ENCODE measurements around the gene STIM2. TPM values are rescaled to one million over a fixed set of nuclear protein-coding genes. Genes with fewer than 3 reads are reported as not detected.

STIM2 gene
- total and polyA plus RNA-seq, 2 donors (not counting 3 experiments of a cell fraction or from before 2014, with no cell fraction given), result 21.0 to 21.2 TPM

- no TSS peak for BruUV-seq (replicated peaks)
- TF ChIP-seq, protein P1, sequence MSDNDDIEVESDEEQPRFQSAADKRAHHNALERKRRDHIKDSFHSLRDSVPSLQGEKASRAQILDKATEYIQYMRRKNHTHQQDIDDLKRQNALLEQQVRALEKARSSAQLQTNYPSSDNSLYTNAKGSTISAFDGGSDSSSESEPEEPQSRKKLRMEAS (IDR thresholded peaks at IDR 0.05; ENCODE audit: insufficient read depth, insufficient read length), result no peak
- no peak for TF ChIP-seq POLR2AphosphoS5 (IDR thresholded peaks at IDR 0.05; ENCODE audit: insufficient read depth, low read depth, low read length)
- no peak for TF ChIP-seq EZH2 (IDR thresholded peaks at IDR 0.05; ENCODE audit: borderline replicate concordance, low read depth, low read length, severe bottlenecking)
- TF ChIP-seq POLR2A (IDR thresholded peaks at IDR 0.05; ENCODE audit: low read depth, low read length), result no peak
- no peak for TF ChIP-seq GATA2 (IDR thresholded peaks at IDR 0.05; ENCODE audit: insufficient read depth, insufficient read length, low read depth, low read length)
- no peak for TF ChIP-seq MYC (IDR thresholded peaks at IDR 0.05; ENCODE audit: low read depth, low read length)
- no peak for TF ChIP-seq JUN (IDR thresholded peaks at IDR 0.05; ENCODE audit: borderline replicate concordance, insufficient read depth, insufficient read length, low read depth)
- TF ChIP-seq FOS (IDR thresholded peaks at IDR 0.05; ENCODE audit: borderline replicate concordance, insufficient read depth, low read length), result no peak
- TF ChIP-seq, protein P2, sequence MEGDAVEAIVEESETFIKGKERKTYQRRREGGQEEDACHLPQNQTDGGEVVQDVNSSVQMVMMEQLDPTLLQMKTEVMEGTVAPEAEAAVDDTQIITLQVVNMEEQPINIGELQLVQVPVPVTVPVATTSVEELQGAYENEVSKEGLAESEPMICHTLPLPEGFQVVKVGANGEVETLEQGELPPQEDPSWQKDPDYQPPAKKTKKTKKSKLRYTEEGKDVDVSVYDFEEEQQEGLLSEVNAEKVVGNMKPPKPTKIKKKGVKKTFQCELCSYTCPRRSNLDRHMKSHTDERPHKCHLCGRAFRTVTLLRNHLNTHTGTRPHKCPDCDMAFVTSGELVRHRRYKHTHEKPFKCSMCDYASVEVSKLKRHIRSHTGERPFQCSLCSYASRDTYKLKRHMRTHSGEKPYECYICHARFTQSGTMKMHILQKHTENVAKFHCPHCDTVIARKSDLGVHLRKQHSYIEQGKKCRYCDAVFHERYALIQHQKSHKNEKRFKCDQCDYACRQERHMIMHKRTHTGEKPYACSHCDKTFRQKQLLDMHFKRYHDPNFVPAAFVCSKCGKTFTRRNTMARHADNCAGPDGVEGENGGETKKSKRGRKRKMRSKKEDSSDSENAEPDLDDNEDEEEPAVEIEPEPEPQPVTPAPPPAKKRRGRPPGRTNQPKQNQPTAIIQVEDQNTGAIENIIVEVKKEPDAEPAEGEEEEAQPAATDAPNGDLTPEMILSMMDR (IDR thresholded peaks at IDR 0.05; ENCODE audit: extremely low read depth in 1 of 2, insufficient read depth in 1 of 2, low read depth in 1 of 2, low read length in 2 of 2), result no peak
Measured at GRCh38 chr4:26978387-26979053, 117.9 kb downstream of the STIM2 start.

More at GRCh38 chr4:26978387-26979053, 117.9 kb downstream of the STIM2 start:
- intact Hi-C loops (cut with micrococcal nuclease) (no loop called here), dilution Hi-C loops (cut with MboI; ENCODE audit: extremely low pct_ligation_motif_present, low sequenced_read_pairs) (no loop called here)
- H2AFZ ChIP-seq (ENCODE audit: low read depth, low read length), result no peak overlapping the region
- no peak overlapping the region for H3K4me2 ChIP-seq (ENCODE audit: insufficient read depth, low read length)
- H3K36me3 ChIP-seq (ENCODE audit: control insufficient read depth in 2 of 2, extremely low read depth in 1 of 2, insufficient read depth in 2 of 2, low read length in 2 of 2), result no peaks in the 10 kb centered on the region
- POLR2A ChIA-PET, result no interaction called here
- H3K9ac ChIP-seq (replicated peaks; ENCODE audit: extremely low read depth, insufficient read depth, low read length), result no peak overlapping the region
- no peaks in the 10 kb centered on the region for H3K27me3 ChIP-seq (ENCODE audit: control insufficient read depth in 2 of 2, insufficient read depth in 2 of 2, low read length in 2 of 2)
- H4K20me1 ChIP-seq (replicated peaks; ENCODE audit: control insufficient read depth, extremely low read depth, insufficient read depth, low read length), result no peaks in the 10 kb centered on the region
- H3K9me3 ChIP-seq (replicated peaks; ENCODE audit: control insufficient read depth, insufficient read depth, low read length), result no peaks in the 10 kb centered on the region
- no peak overlapping the region for H3K4me3 ChIP-seq (replicated peaks in 1 of 3; ENCODE audit: insufficient read depth in 1 of 3, low read depth in 1 of 3, low read length in 3 of 3)
- H3K27ac ChIP-seq (ENCODE audit: insufficient read depth, low read depth, low read length), result no peak overlapping the region
- CTCF ChIA-PET, result no interaction called here
- H3K9me1 ChIP-seq (replicated peaks; ENCODE audit: control insufficient read depth, extremely low read depth, insufficient read depth, low read length), result no peaks in the 10 kb centered on the region
- FAIRE-seq (peak; percentile 42), DNase-seq (ENCODE audit: low read depth, low spot score) (no peak)
- no peaks in the 10 kb centered on the region for H3K4me1 ChIP-seq (ENCODE audit: control insufficient read depth, extremely low read depth, insufficient read depth, low read length)
- no peaks in the 10 kb centered on the region for H3K79me2 ChIP-seq (ENCODE audit: control insufficient read depth, insufficient read depth, low read length)

Data from endothelial cell of umbilical vein (primary cell).